OCI-LY1 (cell line): ENCODE data around the gene ZNF506.

ENCODE experiments used
- H2AFZ ChIP-seq: fragments of 200-600 bp; sonication (generic), shearing (Covaris generic); 2 replicates; pipeline ENCODE4 v1.6.0; 2014; ENCODE audit warnings: antibody characterized with exemption, mild to moderate bottlenecking, low read length
- H3F3A ChIP-seq: fragments of 200-600 bp; sonication (generic), shearing (Covaris generic); 2 replicates; pipeline ENCODE4 v1.6.0; 2014; ENCODE audit warnings: mild to moderate bottlenecking, antibody characterized with exemption, low read length, moderate library complexity; ENCODE audit not compliant: insufficient read depth
- H3K27ac ChIP-seq: fragments of 200-600 bp; sonication (generic); 2 replicates; pipeline ENCODE4 v1.5.1; 2014; ENCODE audit warnings: low read length, mixed run types, mild to moderate bottlenecking, low read depth; ENCODE audit not compliant: poor library complexity, severe bottlenecking
- H3K27me3 ChIP-seq: fragments of 200-600 bp; sonication (generic); 2 replicates; pipeline ENCODE4 v1.6.0; 2014; ENCODE audit warnings: antibody characterized with exemption, mild to moderate bottlenecking, low read length, moderate library complexity; ENCODE audit not compliant: insufficient read depth
- H3K36me3 ChIP-seq: fragments of 200-600 bp; sonication (generic); 2 replicates; pipeline ENCODE4 v1.6.1; 2014; ENCODE audit warnings: mild to moderate bottlenecking, antibody characterized with exemption, low read length, moderate library complexity, mixed read lengths; ENCODE audit not compliant: insufficient read depth
- H3K4me1 ChIP-seq: fragments of 200-600 bp; sonication (generic); 2 replicates; pipeline ENCODE4 v1.5.1; 2014; ENCODE audit warnings: mild to moderate bottlenecking, low read length, moderate library complexity; ENCODE audit not compliant: insufficient read depth, severe bottlenecking
- H3K4me2 ChIP-seq: fragments of 200-600 bp; sonication (generic), shearing (Covaris generic); 2 replicates; pipeline ENCODE4 v1.6.1; 2014; ENCODE audit warnings: low read length
- H3K4me3 ChIP-seq: fragments of 200-600 bp; sonication (generic); 2 replicates; pipeline ENCODE4 v1.5.1; 2014; ENCODE audit warnings: low read length, low read depth, mild to moderate bottlenecking, mixed read lengths; ENCODE audit not compliant: poor library complexity, severe bottlenecking
- H3K79me2 ChIP-seq: fragments of 200-600 bp; shearing (Covaris generic); 2 replicates; pipeline ENCODE4 v1.6.1; 2016; ENCODE audit warnings: mixed run types, low read length, mixed read lengths; ENCODE audit not compliant: insufficient read depth
- H3K9ac ChIP-seq: fragments of 200-600 bp; sonication (generic), shearing (Covaris generic); 2 replicates; pipeline ENCODE4 v1.6.1; 2014; ENCODE audit warnings: mild to moderate bottlenecking, low read length, mixed read lengths
- H3K9me2 ChIP-seq: fragments of 200-600 bp; sonication (generic), shearing (Covaris generic); 2 replicates; pipeline ENCODE4 v1.6.1; 2014; ENCODE audit warnings: low read depth, mild to moderate bottlenecking, low read length, mixed read lengths
- H3K9me3 ChIP-seq: fragments of 200-600 bp; shearing (Covaris generic); 2 replicates; pipeline ENCODE4 v1.6.1; 2014; ENCODE audit warnings: low read length, mixed read lengths
- H4K20me1 ChIP-seq: fragments of 200-600 bp; sonication (generic), shearing (Covaris generic); 2 replicates; pipeline ENCODE4 v1.6.0; 2016; ENCODE audit warnings: mild to moderate bottlenecking, low read length; ENCODE audit not compliant: insufficient read depth
- CTCF ChIP-seq: fragments of 200-600 bp; sonication (generic), shearing (Covaris generic); IDR thresholded peaks from 2 replicates; pipeline ENCODE4 v1.5.1; 2017; ENCODE audit warnings: mild to moderate bottlenecking, antibody characterized with exemption, low read length, moderate library complexity, mixed read lengths
- EZH2 ChIP-seq: fragments of 200-600 bp; sonication (generic), shearing (Covaris generic); IDR thresholded peaks from 2 replicates; pipeline ENCODE4 v1.8.0; 2017; ENCODE audit warnings: borderline replicate concordance, mixed run types, mild to moderate bottlenecking, antibody characterized with exemption, low read length, moderate library complexity, mixed read lengths

Gene ZNF506

DNA sequence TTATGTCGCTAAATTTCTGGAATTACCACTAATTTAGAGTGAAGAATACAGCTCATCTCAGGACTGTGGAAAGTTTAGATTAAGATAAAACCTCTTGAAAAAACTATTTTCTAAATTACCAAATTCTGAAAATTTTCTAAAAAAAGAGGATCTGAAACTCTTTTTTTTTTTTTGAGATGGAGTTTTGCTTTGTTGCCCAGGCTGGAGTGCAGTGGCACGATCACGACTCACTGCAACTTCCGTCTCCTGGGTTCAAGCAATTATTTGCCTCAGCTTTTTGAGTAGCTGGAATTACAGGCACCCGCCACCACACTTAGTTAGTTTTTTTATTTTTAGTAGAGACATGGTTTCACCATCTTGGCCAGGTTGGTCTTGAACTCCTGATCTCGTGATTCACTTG lies 27.5 kb upstream of the ZNF506 start:
- no peak overlapping the region for H3K27ac ChIP-seq

DNA sequence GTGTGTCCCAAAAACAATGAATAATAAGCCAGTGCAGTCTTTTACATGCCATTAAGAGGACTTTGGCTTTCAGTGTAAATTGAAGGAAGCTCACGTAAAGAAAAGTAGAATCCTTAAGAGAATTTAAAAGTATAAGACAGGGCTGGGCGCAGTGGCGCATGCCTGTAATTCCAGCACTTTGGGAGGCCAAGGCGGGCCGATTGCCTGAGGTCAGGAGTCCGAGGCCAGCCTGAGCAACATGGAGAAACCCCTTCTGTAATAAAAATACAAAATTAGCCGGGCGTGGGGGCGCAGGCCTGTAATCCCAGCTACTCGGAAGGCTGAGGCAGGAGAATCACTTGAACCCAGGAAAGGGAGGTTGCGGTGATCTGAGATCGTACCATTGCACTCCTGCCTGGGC lies 26.2 kb upstream of the ZNF506 start:
- no peaks in the 10 kb centered on the region for H3K9me2 ChIP-seq
- TF ChIP-seq CTCF, result no peak
- TF ChIP-seq EZH2, result no peak
- H3F3A ChIP-seq, result no peaks in the 10 kb centered on the region
- H3K9me3 ChIP-seq, result peaks cover 3% of the 10 kb centered on the region; the same call in 1 of the 2 replicates
- H3K27me3 ChIP-seq, result no peaks in the 10 kb centered on the region
- H3K4me3 ChIP-seq, result no peak overlapping the region
- H2AFZ ChIP-seq, result no peak overlapping the region
- no peak overlapping the region for H3K4me2 ChIP-seq
- no peaks in the 10 kb centered on the region for H3K79me2 ChIP-seq
- peaks cover 6% of the 10 kb centered on the region for H3K4me1 ChIP-seq
- no peaks in the 10 kb centered on the region for H3K36me3 ChIP-seq
- no peaks in the 10 kb centered on the region for H4K20me1 ChIP-seq
- no peak overlapping the region for H3K9ac ChIP-seq
- no peak overlapping the region for H3K27ac ChIP-seq

More for the DNA sequence above, 27.5 kb upstream of the ZNF506 start:
- Histone ChIP-seq H2AFZ (no peak overlapping the region), H3K4me3 (no peak overlapping the region), H3K9me3 (no peaks in the 10 kb centered on the region), H3F3A (no peaks in the 10 kb centered on the region), H3K79me2 (no peaks in the 10 kb centered on the region), H3K4me2 (no peak overlapping the region), H4K20me1 (no peaks in the 10 kb centered on the region), H3K4me1 (peaks cover 6% of the 10 kb centered on the region), H3K36me3 (no peaks in the 10 kb centered on the region), H3K9me2 (no peaks in the 10 kb centered on the region), H3K9ac (no peak overlapping the region), H3K27me3 (no peaks in the 10 kb centered on the region)
- TF ChIP-seq EZH2 (no peak), CTCF (no peak)

- no peak overlapping the region for H3K4me3 ChIP-seq
- no peak overlapping the region for H3K9ac ChIP-seq
- no peaks in the 10 kb centered on the region for H3K36me3 ChIP-seq
- peaks cover 23% of the 10 kb centered on the region for H3K9me3 ChIP-seq
- H3K4me2 ChIP-seq, result no peak overlapping the region
- H3K4me1 ChIP-seq, result no peaks in the 10 kb centered on the region
- H3K79me2 ChIP-seq, result no peaks in the 10 kb centered on the region
- TF ChIP-seq CTCF (no peak), EZH2 (no peak)
- no peaks in the 10 kb centered on the region for H3K9me2 ChIP-seq
- no peaks in the 10 kb centered on the region for H3F3A ChIP-seq
- no peak overlapping the region for H2AFZ ChIP-seq
- H3K27ac ChIP-seq, result no peak overlapping the region
- H4K20me1 ChIP-seq, result no peaks in the 10 kb centered on the region
- no peaks in the 10 kb centered on the region for H3K27me3 ChIP-seq
These were observed 14.0 kb upstream of the ZNF506 start for GRCh38 chr19:19835560-19836038.
